Suprapubic skin (tissue), 4 donors: ENCODE results near the gene PDE11A. TPM values are rescaled to one million over a fixed set of nuclear protein-coding genes. Genes with fewer than 3 reads are reported as not detected.
A peak's percentile ranks its signal among the peaks of the same experiment; 100 is the strongest.

Experiments used
- DNase-seq, 2 donors: peaks; one replicate each; pipeline ENCODE4 v3.0.0-alpha.2; 2019; ENCODE audit warnings: low spot score in 2 of 2
- H3K27ac ChIP-seq: fragments of 200-600 bp; sonication (generic); one replicate; pipeline ENCODE4 v1.5.1; 2019
- H3K27me3 ChIP-seq: fragments of 200-600 bp; sonication (generic); one replicate; pipeline ENCODE4 v1.5.1; 2019
- H3K36me3 ChIP-seq: fragments of 200-600 bp; sonication (generic); one replicate; pipeline ENCODE4 v1.5.1; 2019
- H3K4me1 ChIP-seq: fragments of 200-600 bp; sonication (generic); one replicate; pipeline ENCODE4 v1.5.1; 2019
- H3K4me3 ChIP-seq: fragments of 200-600 bp; sonication (generic); one replicate; pipeline ENCODE4 v1.5.1; 2019; ENCODE audit warnings: mild to moderate bottlenecking
- H3K9me3 ChIP-seq: fragments of 200-600 bp; sonication (generic); one replicate; pipeline ENCODE4 v1.5.1; 2019
- EP300 ChIP-seq: sonication (generic); formaldehyde crosslinking; IDR thresholded peaks from one replicate; pipeline ENCODE4 v1.6.1; 2017; ENCODE audit warnings: antibody characterized with exemption
- POLR2A ChIP-seq, 2 donors: fragments of 450-650 bp; IDR thresholded peaks; one replicate each; pipeline ENCODE4 v1.6.1; 2017; ENCODE audit warnings: antibody characterized with exemption in 2 of 2, mild to moderate bottlenecking in 2 of 2, moderate library complexity in 2 of 2
- POLR2AphosphoS5 ChIP-seq, 3 donors: sonication (generic); formaldehyde crosslinking; IDR thresholded peaks; one replicate each; pipeline ENCODE4 v1.6.1; 2017; ENCODE audit warnings: antibody characterized with exemption in 3 of 3
- WGBS: methylation state at CpG from one replicate; pipeline ENCODE4 v1.1.5; 2018; 5-methylcytosine and 5-hydroxymethylcytosine counted together
- total RNA-seq, 4 donors: library from RNA; depleted of rRNA; stranded (reverse); fragments of >200 nt; gene quantifications; one replicate each; pipeline ENCODE4 v1.1.0, GENCODE V29; 2016
- TF ChIP-seq, protein P1 (sequence below), 2 donors: fragments of 200-600 bp in 1 of 2; fragments of 450-650 bp in 1 of 2; sonication (generic) in 1 of 2; IDR thresholded peaks; one replicate each; pipeline ENCODE4 v1.5.1; 2016 to 2019; ENCODE audit warnings: antibody characterized with exemption in 2 of 2, mild to moderate bottlenecking in 1 of 2, moderate library complexity in 1 of 2

The PDE11A gene
- total RNA-seq, 4 donors from 2014 or later = 0.08 to 1.0 (median 0.36) TPM

DNA sequence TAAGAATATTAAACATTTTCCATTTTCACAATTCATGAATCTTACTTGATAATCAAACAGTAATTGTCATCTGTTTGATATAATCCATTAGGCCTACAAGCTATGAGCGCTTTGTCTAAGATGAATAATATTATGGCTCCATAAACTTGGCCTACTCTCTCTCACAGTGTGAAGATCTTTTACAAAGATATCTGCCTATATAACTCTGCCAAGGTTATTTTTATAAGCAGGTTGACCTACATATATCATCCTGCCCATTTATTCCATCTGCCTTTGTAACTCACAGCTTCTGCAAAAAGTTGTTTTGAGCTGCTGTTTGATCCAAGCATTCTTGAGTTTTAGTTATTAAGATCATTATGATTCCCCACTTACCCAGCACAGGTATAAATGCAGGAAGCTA is 158.3 kb downstream of the PDE11A start:
- WGBS = 61% methylated on average over 1 of the region's 1 CpG
- Histone ChIP-seq H3K36me3 (no peaks in the 10 kb centered on the region), H3K27ac (no peak overlapping the region), H3K9me3 (no peaks in the 10 kb centered on the region), H3K27me3 (no peaks in the 10 kb centered on the region), H3K4me1 (peaks cover 11% of the 10 kb centered on the region), H3K4me3 (no peak overlapping the region)
- DNase-seq = no peak
- TF ChIP-seq EP300 (no peak), POLR2AphosphoS5 (IDR thresholded peaks at IDR 0.05) (no peak), POLR2A (IDR thresholded peaks at IDR 0.05) (no peak)
- TF ChIP-seq, protein P1, sequence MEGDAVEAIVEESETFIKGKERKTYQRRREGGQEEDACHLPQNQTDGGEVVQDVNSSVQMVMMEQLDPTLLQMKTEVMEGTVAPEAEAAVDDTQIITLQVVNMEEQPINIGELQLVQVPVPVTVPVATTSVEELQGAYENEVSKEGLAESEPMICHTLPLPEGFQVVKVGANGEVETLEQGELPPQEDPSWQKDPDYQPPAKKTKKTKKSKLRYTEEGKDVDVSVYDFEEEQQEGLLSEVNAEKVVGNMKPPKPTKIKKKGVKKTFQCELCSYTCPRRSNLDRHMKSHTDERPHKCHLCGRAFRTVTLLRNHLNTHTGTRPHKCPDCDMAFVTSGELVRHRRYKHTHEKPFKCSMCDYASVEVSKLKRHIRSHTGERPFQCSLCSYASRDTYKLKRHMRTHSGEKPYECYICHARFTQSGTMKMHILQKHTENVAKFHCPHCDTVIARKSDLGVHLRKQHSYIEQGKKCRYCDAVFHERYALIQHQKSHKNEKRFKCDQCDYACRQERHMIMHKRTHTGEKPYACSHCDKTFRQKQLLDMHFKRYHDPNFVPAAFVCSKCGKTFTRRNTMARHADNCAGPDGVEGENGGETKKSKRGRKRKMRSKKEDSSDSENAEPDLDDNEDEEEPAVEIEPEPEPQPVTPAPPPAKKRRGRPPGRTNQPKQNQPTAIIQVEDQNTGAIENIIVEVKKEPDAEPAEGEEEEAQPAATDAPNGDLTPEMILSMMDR (IDR thresholded peaks at IDR 0.05) = no peak

DNA sequence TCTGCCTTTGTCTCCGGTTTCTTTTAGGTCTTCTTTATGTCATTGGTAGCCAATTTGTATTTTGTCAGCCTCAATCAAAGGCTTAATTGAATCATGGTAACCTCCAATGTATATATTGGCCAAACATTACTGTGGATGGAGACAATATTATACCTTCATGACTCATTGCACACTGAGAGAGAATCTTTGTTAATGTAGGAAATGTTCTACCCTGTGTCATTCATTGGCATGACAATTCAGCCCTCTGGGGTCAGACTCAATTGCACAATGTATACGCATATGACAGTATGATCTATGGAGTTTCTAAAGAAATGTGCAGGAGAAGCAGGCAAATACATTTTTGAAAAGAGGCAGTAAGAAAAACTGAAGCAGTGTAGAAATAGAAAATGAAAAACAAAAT is 162.6 kb downstream of the PDE11A start:
- Histone ChIP-seq H3K27me3 (no peaks in the 10 kb centered on the region), H3K4me1 (peaks cover 16% of the 10 kb centered on the region), H3K36me3 (no peaks in the 10 kb centered on the region), H3K9me3 (no peaks in the 10 kb centered on the region), H3K4me3 (no peak overlapping the region), H3K27ac (no peak overlapping the region)
- WGBS = 47% methylated on average over 2 of the region's 2 CpGs
- DNase-seq = no peak
- TF ChIP-seq POLR2A (IDR thresholded peaks at IDR 0.05) = no peak
- TF ChIP-seq, protein P1 (IDR thresholded peaks at IDR 0.05) = no peak
- no peak for TF ChIP-seq EP300
- TF ChIP-seq POLR2AphosphoS5 (IDR thresholded peaks at IDR 0.05) = no peak

DNA sequence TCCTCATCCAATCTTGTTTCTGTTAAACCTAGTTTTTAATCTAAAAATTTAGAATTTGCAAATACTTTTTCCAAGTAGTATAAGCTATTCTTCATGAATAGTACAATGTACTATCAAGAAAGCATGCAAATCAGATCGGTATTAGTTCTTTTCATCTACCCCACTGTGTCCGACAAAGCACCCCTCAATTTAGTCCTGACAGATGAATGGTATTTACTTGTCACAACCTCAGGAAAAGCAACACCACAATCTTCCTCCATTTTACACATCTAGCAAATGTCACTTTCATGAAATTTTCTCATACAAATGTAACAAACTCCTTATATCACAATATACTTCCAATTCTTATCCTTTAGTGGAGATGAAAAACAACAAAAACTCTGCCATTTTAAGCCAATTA is 163.8 kb downstream of the PDE11A start:
- Histone ChIP-seq H3K4me3 (no peak overlapping the region), H3K27ac (no peak overlapping the region), H3K4me1 (peaks cover 11% of the 10 kb centered on the region), H3K36me3 (no peaks in the 10 kb centered on the region), H3K27me3 (no peaks in the 10 kb centered on the region), H3K9me3 (no peaks in the 10 kb centered on the region)
- 90% methylated on average over 2 of the region's 2 CpGs for WGBS
- no peak for DNase-seq
- TF ChIP-seq EP300 (no peak), POLR2A (IDR thresholded peaks at IDR 0.05) (no peak), POLR2AphosphoS5 (IDR thresholded peaks at IDR 0.05) (no peak)
- TF ChIP-seq, protein P1 (IDR thresholded peaks at IDR 0.05) = no peak

DNA sequence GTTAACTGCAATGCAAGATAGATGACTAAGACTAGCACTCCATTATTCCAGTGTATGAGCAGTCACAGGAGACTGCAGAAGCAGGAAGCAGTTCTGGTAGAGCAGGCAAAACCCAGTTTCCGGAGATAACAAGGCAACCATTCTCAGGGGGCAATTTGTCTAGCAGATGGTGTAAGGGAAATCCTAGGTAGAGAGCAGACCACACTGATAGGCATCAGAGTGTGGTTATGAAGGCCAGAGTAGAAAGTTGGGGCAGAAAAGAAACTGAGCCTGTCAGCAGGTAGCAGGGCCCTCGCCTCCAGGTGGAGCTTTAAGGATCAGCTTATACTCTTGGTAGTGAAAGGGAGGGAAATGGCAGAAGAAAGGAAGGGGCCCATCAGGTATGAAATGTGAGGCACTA is 164.4 kb downstream of the PDE11A start:
- TF ChIP-seq EP300 = no peak
- TF ChIP-seq, protein P1 (IDR thresholded peaks at IDR 0.05) = no peak
- no peak for TF ChIP-seq POLR2A (IDR thresholded peaks at IDR 0.05)
- TF ChIP-seq POLR2AphosphoS5 (IDR thresholded peaks at IDR 0.05) = no peak
- Histone ChIP-seq H3K27ac (no peak overlapping the region), H3K4me1 (peaks cover 8% of the 10 kb centered on the region), H3K9me3 (no peaks in the 10 kb centered on the region), H3K27me3 (no peaks in the 10 kb centered on the region), H3K36me3 (no peaks in the 10 kb centered on the region), H3K4me3 (no peak overlapping the region)
- no peak for DNase-seq
- 72% methylated on average over 2 of the region's 2 CpGs for WGBS

DNA sequence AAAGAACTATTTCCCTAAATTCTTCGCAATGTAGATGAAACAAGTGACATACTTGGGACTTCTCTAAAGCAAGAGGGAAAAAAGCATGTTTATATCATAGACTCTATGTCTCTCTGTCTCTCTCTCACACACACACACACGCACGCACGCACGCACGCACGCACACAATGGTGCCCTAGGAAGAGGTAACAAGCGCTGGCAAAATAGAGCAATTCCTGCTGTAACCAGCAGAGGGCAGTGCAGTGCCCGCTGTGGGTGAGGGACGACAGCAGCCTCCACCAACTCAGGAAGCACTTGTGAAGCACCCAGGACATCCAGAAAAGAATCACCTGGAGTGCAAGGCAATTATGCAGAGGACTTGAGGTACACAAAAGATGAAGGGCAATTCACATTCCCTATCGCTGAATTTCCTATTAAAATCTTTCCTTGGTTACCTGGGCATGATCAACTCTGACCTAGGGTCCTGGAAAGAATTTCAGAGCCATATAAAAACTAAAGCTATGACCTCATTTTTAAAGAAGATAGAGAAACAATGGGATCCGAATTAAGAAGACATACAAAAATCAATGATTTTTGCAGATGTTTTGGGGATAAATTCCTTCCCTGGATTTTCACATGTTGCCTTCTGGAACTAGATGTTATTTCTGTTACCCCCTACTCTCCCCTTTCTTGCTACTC is 166.4 kb downstream of the PDE11A start:
- H3K4me3 ChIP-seq = no peak overlapping the region
- H3K4me1 ChIP-seq = peaks cover 8% of the 10 kb centered on the region
- TF ChIP-seq POLR2AphosphoS5 (IDR thresholded peaks at IDR 0.05) (no peak), POLR2A (IDR thresholded peaks at IDR 0.05) (no peak)
- TF ChIP-seq, protein P1 (IDR thresholded peaks at IDR 0.05) = peak; percentile 15 to 81
- no peak overlapping the region for H3K27ac ChIP-seq
- DNase-seq = peak in 1 of 2 donors; percentile 66
- H3K27me3 ChIP-seq = no peaks in the 10 kb centered on the region
- H3K36me3 ChIP-seq = no peaks in the 10 kb centered on the region
- H3K9me3 ChIP-seq = no peaks in the 10 kb centered on the region
- 30% methylated on average over 12 of the region's 12 CpGs for WGBS
